Bronchial epithelial cell (primary cell): Measurements from ENCODE around the gene OR8B8. TPM values are rescaled to one million over a fixed set of nuclear protein-coding genes. Genes with fewer than 3 reads are reported as not detected.

Source experiments
- total RNA-seq: library from RNA; depleted of rRNA; stranded (reverse); fragments of >200 nt; gene quantifications from 2 replicates; pipeline ENCODE4 v1.2.1, GENCODE V29; 2014

OR8B8 gene
- total RNA-seq, 1 donor from 2014 or later, result not detected

Other genes with a start within 250 kb of the OR8B8 start
- gene OR8G1, start 204.6 kb downstream of the OR8B8 start, total RNA-seq, result not detected in 2 replicates
- not detected in 2 replicates for gene OR8G5, start 189.3 kb downstream of the OR8B8 start, total RNA-seq
- gene OR8D1, start 131.7 kb downstream of the OR8B8 start, total RNA-seq, result not detected in 2 replicates
- gene OR8D2, start 125.5 kb downstream of the OR8B8 start, total RNA-seq, result not detected in 2 replicates
- not detected in 2 replicates for gene OR8B2, start 61.2 kb downstream of the OR8B8 start, total RNA-seq
- gene OR8B3, start 46.7 kb downstream of the OR8B8 start, total RNA-seq, result not detected in 2 replicates
- gene OR8B4, start 20.8 kb downstream of the OR8B8 start, total RNA-seq, result not detected in 2 replicates
- gene OR8B12, start 98.0 kb upstream of the OR8B8 start, total RNA-seq, result not detected in 2 replicates
- not detected in 2 replicates for gene OR8A1, start 124.3 kb upstream of the OR8B8 start, total RNA-seq
- gene PANX3, start 165.7 kb upstream of the OR8B8 start, total RNA-seq, result not detected in 2 replicates
- gene TBRG1, start 177.2 kb upstream of the OR8B8 start, total RNA-seq, result 21.9 and 28.0 TPM in 2 replicates
- 9.0 and 10.8 TPM in 2 replicates for gene SIAE, start 228.0 kb upstream of the OR8B8 start, total RNA-seq
- gene SPA17, start 228.2 kb upstream of the OR8B8 start, total RNA-seq, result 2.4 and 5.8 TPM in 2 replicates